HepG2 (cell line): ENCODE measurements around the gene COPS7A. TPM values are rescaled to one million over a fixed set of nuclear protein-coding genes. Genes with fewer than 3 reads are reported as not detected.

Source experiments
- AGO2 ChIP-seq: fragments of 200-400 bp; formaldehyde crosslinking; optimal IDR thresholded peaks from 2 replicates; pipeline ENCODE3; 2017; ENCODE audit warnings: mild to moderate bottlenecking, low read depth, low read length, moderate library complexity
- ATF7-NPFF ChIP-seq: sonication (generic); formaldehyde crosslinking; IDR thresholded peaks from 2 replicates; pipeline ENCODE4 v1.8.1; 2023; ENCODE audit warnings: mild to moderate bottlenecking, low read depth, missing genetic modification reagents, moderate library complexity
- CAMTA2 ChIP-seq: sonication (generic); formaldehyde crosslinking; IDR thresholded peaks from 2 replicates; pipeline ENCODE4 v1.4.0; 2020; ENCODE audit warnings: mild to moderate bottlenecking, missing genetic modification reagents, borderline replicate concordance
- CCAR2 ChIP-seq: fragments of 200-400 bp; formaldehyde crosslinking; optimal IDR thresholded peaks from 2 replicates; pipeline ENCODE3; 2018; ENCODE audit warnings: low read depth, mild to moderate bottlenecking, low read length, moderate library complexity
- DBP ChIP-seq: sonication (generic); formaldehyde crosslinking; IDR thresholded peaks from 2 replicates; pipeline ENCODE4 v1.4.0; 2020; ENCODE audit warnings: missing genetic modification reagents; ENCODE audit errors: not compliant biosample characterization
- EP300 ChIP-seq, 3 experiments: sonication (generic) in 1 of 3; formaldehyde crosslinking in 1 of 3; IDR thresholded peaks; 2 replicates each; pipeline versions ENCODE4 v1.5.1 to v1.6.1; 2011 to 2020; ENCODE audit warnings: low read depth in 2 of 3, low read length in 2 of 3, borderline replicate concordance in 1 of 3, improper control_type of control experiment in 1 of 3, mild to moderate bottlenecking in 1 of 3, missing genetic modification reagents in 1 of 3, moderate library complexity in 1 of 3
- HHEX ChIP-seq: IDR thresholded peaks from 2 replicates; pipeline ENCODE4 v1.6.1; 2016; ENCODE audit warnings: control low read depth
- MLLT10 ChIP-seq: sonication (generic); formaldehyde crosslinking; IDR thresholded peaks from 2 replicates; pipeline ENCODE4 v1.4.0; 2020; ENCODE audit warnings: missing genetic modification reagents
- MYC ChIP-seq: sonication (generic); formaldehyde crosslinking; IDR thresholded peaks from 2 replicates; pipeline ENCODE4 v1.9.0; 2021; ENCODE audit warnings: missing genetic modification reagents, borderline replicate concordance
- NFE2 ChIP-seq: sonication (generic); formaldehyde crosslinking; IDR thresholded peaks from 2 replicates; pipeline ENCODE4 v1.4.0; 2020; ENCODE audit warnings: missing genetic modification reagents
- REST ChIP-seq, 2 experiments: IDR thresholded peaks; 2 replicates each; pipeline ENCODE4 v1.6.1; 2011 to 2012; ENCODE audit warnings: low read length in 2 of 2, borderline replicate concordance in 1 of 2, low read depth in 1 of 2, mild to moderate bottlenecking in 1 of 2, moderate library complexity in 1 of 2
- SUZ12 ChIP-seq: fragments of 150-350 bp; IDR thresholded peaks from 2 replicates; pipeline ENCODE4 v1.6.1; 2014; ENCODE audit warnings: low read depth, low read length
- ZMAT3 ChIP-seq: sonication (generic); formaldehyde crosslinking; conservative IDR thresholded peaks from 2 replicates; pipeline ENCODE4 v1.7.0; 2021; ENCODE audit warnings: missing genetic modification reagents
- ZNF17 ChIP-seq: sonication (generic); formaldehyde crosslinking; IDR thresholded peaks from 2 replicates; pipeline ENCODE4 v1.5.0; 2020; ENCODE audit warnings: mild to moderate bottlenecking, missing genetic modification reagents
- ZNF766 ChIP-seq: sonication (generic); formaldehyde crosslinking; IDR thresholded peaks from 2 replicates; pipeline ENCODE4 v1.5.0; 2020; ENCODE audit warnings: missing genetic modification reagents, borderline replicate concordance
- ZZZ3 ChIP-seq: sonication (generic); formaldehyde crosslinking; IDR thresholded peaks from 2 replicates; pipeline ENCODE4 v1.4.0; 2020; ENCODE audit warnings: missing genetic modification reagents, mild to moderate bottlenecking, borderline replicate concordance
- polyA plus RNA-seq, 8 experiments: library from polyadenylated mRNA; depleted of rRNA in 3 of 8; stranded (reverse) in 7 of 8; unstranded in 1 of 8; fragments of >200 nt; fragmentation: Illumina TruSeq in 4 of 8; extraction: Trizol in 4 of 8; gene quantifications; 2 replicates each; pipeline versions ENCODE4 v1.2.1 to v1.2.3, GENCODE V29; 2011 to 2016; ENCODE audit warnings: low read depth in 4 of 8, missing spikeins in 1 of 8, mixed read lengths in 1 of 8; ENCODE audit not compliant: insufficient read depth in 1 of 8
- total RNA-seq, 5 experiments: library from RNA; depleted of rRNA; stranded (reverse); fragments of >200 nt; fragmentation: Illumina TruSeq; extraction: Trizol; gene quantifications; 2 replicates each; pipeline ENCODE4 v1.2.3, GENCODE V29; 2016; ENCODE audit warnings: low read depth in 1 of 5
- TF ChIP-seq, protein P1 (sequence below), 2 experiments: sonication (generic) in 1 of 2; formaldehyde crosslinking in 1 of 2; IDR thresholded peaks; 2 replicates each; pipeline versions ENCODE4 v1.4.0 to v1.6.1; 2018 to 2020; ENCODE audit warnings: missing genetic modification reagents in 2 of 2, borderline replicate concordance in 1 of 2, low read depth in 1 of 2, mild to moderate bottlenecking in 1 of 2, missing biosample characterization in 1 of 2
- TF ChIP-seq, protein P2 (sequence below): sonication (generic); formaldehyde crosslinking; IDR thresholded peaks from 2 replicates; pipeline ENCODE4 v1.5.0; 2020; ENCODE audit warnings: missing genetic modification reagents, mild to moderate bottlenecking, borderline replicate concordance
- TF ChIP-seq, protein P3 (sequence below): IDR thresholded peaks from 2 replicates; pipeline ENCODE4 v1.6.1; 2016; ENCODE audit warnings: missing genetic modification reagents, missing compliant biosample characterization

The COPS7A gene
- total and polyA plus RNA-seq, 2 of the 13 experiments (the other 11 are each of a cell fraction or from before 2014, with no cell fraction given) = 40.0 to 73.6 TPM

DNA sequence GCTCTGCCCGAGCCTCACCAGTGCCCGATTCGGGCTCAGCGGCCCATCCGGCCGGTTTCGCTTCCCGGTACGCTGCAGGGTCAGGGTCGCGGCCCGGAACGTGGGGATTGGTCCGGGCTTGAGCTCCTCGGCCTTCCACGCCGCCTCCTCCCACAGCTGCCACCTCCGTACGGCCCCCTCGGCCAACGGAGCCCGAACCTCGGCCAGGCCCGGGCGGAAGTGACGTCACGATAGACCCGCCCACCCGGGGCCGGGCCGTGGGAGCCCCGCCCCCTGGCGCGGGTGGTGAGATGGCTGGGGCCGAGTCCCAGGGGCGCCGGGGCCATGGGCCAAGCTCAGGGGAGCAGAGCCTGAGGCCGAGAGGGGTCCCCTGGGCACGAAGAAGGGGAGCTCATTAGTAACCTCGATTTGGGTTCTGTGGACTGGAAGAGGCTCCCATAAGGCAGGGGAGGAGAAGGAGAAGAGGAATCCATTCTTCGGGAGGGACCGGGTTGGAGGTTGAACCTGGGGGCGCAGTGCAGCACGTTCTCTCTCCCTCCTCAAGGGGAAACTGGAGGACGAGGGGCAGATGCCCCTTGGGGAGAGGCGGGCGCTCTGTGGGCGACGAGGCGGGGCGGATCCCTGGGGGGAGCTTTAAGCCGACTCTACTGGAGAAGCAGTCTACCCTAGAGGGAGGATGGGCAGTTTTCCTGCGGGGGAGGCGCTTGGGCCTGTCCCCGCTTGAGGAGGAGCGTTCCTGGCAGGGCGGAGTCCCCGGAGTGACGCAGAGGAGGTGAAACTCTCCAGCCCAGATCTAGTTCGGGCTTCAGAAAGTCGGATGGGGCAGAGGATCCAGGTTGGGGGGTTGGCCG lies 29.3 kb downstream of the COPS7A start, which contains the start of gene MLF2 (continued):
- TF ChIP-seq HHEX = no peak
- TF ChIP-seq CCAR2 = no peak
- TF ChIP-seq ZNF17 = 0 out of 2 replicates have a peak, but pooled peaks have one; percentile 81
- no peak; the same call in 1 of the 2 replicates for TF ChIP-seq CAMTA2 (CRISPR knock-in tag)
- TF ChIP-seq, protein P1, sequence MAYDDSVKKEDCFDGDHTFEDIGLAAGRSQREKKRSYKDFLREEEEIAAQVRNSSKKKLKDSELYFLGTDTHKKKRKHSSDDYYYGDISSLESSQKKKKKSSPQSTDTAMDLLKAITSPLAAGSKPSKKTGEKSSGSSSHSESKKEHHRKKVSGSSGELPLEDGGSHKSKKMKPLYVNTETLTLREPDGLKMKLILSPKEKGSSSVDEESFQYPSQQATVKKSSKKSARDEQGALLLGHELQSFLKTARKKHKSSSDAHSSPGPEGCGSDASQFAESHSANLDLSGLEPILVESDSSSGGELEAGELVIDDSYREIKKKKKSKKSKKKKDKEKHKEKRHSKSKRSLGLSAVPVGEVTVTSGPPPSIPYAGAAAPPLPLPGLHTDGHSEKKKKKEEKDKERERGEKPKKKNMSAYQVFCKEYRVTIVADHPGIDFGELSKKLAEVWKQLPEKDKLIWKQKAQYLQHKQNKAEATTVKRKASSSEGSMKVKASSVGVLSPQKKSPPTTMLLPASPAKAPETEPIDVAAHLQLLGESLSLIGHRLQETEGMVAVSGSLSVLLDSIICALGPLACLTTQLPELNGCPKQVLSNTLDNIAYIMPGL (CRISPR knock-in tag; IDR thresholded peaks at IDR 0.05; ENCODE audit: borderline replicate concordance in 1 of 2, low read depth in 1 of 2) = peak; percentile 73 to 95
- TF ChIP-seq, protein P2, sequence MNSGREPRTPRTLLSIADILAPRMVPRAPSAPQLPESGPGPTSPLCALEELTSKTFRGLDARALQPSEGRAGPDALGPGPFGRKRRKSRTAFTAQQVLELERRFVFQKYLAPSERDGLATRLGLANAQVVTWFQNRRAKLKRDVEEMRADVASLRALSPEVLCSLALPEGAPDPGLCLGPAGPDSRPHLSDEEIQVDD = no peak
- TF ChIP-seq, protein P3, sequence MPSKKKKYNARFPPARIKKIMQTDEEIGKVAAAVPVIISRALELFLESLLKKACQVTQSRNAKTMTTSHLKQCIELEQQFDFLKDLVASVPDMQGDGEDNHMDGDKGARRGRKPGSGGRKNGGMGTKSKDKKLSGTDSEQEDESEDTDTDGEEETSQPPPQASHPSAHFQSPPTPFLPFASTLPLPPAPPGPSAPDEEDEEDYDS (CRISPR knock-in tag) = peak; percentile 81
- TF ChIP-seq MYC = peak; percentile 69
- TF ChIP-seq MLLT10 (CRISPR knock-in tag) = no peak
- no peak for TF ChIP-seq ZZZ3
- 0 out of 2 replicates have a peak, but pooled peaks have one; percentile 2 for TF ChIP-seq SUZ12
- TF ChIP-seq NFE2 (CRISPR knock-in tag) = no peak
- peak; percentile 69 for TF ChIP-seq DBP (CRISPR knock-in tag)
- TF ChIP-seq ATF7-NPFF (CRISPR knock-in tag) = peak; percentile 74
- TF ChIP-seq ZMAT3 (CRISPR knock-in tag) = peak; percentile 71; the same call in 1 of the 2 replicates
- peak in 1 of 2 experiments; percentile 22; a peak in 1 of 4 replicates for TF ChIP-seq EP300 (IDR thresholded peaks at IDR 0.05; ENCODE audit: low read depth in 2 of 2, low read length in 2 of 2)
- TF ChIP-seq EP300 (CRISPR knock-in tag; IDR thresholded peaks at IDR 0.05; ENCODE audit: borderline replicate concordance) = no peak; the same call in 1 of the 2 replicates
- 0 out of 2 replicates have a peak, but pooled peaks have one; percentile 52 for TF ChIP-seq ZNF766 (CRISPR knock-in tag)
- no peak for TF ChIP-seq REST (IDR thresholded peaks at IDR 0.05; ENCODE audit: borderline replicate concordance in 1 of 2, low read depth in 1 of 2, low read length in 2 of 2)
- peak; percentile 91 for TF ChIP-seq AGO2
